HEK293 (cell line): ENCODE data around the gene CREBRF.

ENCODE experiments used
- CTCF ChIA-PET: fragments of 350-600 bp; formaldehyde crosslinking; extraction: SDS; loops from one replicate; lab custom pipeline; 2021; ENCODE audit warnings: antibody characterized with exemption; lab: Yijun Ruan, JAX
- POLR2A ChIA-PET: fragments of 300-600 bp; formaldehyde crosslinking; extraction: SDS; loops from one replicate; lab custom pipeline; 2020; ENCODE audit warnings: antibody characterized with exemption, inconsistent platforms; lab: Yijun Ruan, JAX
- H3K27ac ChIP-seq: fragments of 200-500 bp; sonication (Bioruptor generic); 2 replicates; pipeline ENCODE4 v1.5.1; 2014; ENCODE audit warnings: low read depth, low read length, control low read depth, inconsistent platforms; ENCODE audit errors: extremely low read depth
- H3K36me3 ChIP-seq, 2 experiments: fragments of 200-500 bp in 1 of 2; sonication (Bioruptor generic) in 1 of 2; 1 replicate in 1 of 2; 2 replicates in 1 of 2; pipeline ENCODE4 v1.5.1; 2014 to 2017; ENCODE audit warnings: inconsistent platforms in 2 of 2, low read length in 2 of 2; ENCODE audit not compliant: control insufficient read depth in 2 of 2, insufficient read depth in 1 of 2
- H3K4me1 ChIP-seq: fragments of 200-500 bp; sonication (Bioruptor generic); 2 replicates; pipeline ENCODE4 v1.5.1; 2014; ENCODE audit warnings: mild to moderate bottlenecking, low read length, inconsistent platforms; ENCODE audit not compliant: control insufficient read depth, insufficient read depth
- H3K4me3 ChIP-seq: 2 replicates; pipeline ENCODE4 v1.5.1; 2011; ENCODE audit warnings: low read depth, mild to moderate bottlenecking, control low read depth, low read length, moderate library complexity
- H3K9me3 ChIP-seq: fragments of 200-500 bp; sonication (Bioruptor generic); 2 replicates; pipeline ENCODE4 v1.5.1; 2014; ENCODE audit warnings: low read depth, low read length, inconsistent platforms; ENCODE audit not compliant: control insufficient read depth, insufficient read depth
- KLF16 ChIP-seq: fragments of 450-650 bp; formaldehyde crosslinking; IDR thresholded peaks from 2 replicates; pipeline ENCODE4 v1.5.1; 2017; ENCODE audit warnings: missing biosample characterization, missing genetic modification characterization
- OSR2 ChIP-seq: fragments of 450-650 bp; formaldehyde crosslinking; IDR thresholded peaks from 2 replicates; pipeline ENCODE4 v1.5.1; 2016; ENCODE audit warnings: missing biosample characterization, missing genetic modification characterization
- OVOL3 ChIP-seq: fragments of 450-650 bp; formaldehyde crosslinking; IDR thresholded peaks from 2 replicates; pipeline ENCODE4 v1.5.1; 2016; ENCODE audit warnings: missing biosample characterization, missing genetic modification characterization
- TRIM28 ChIP-seq: IDR thresholded peaks from 2 replicates; pipeline ENCODE4 v1.6.1; 2011; ENCODE audit warnings: low read length, control low read depth, borderline replicate concordance
- YY1 ChIP-seq: fragments of 450-650 bp; formaldehyde crosslinking; IDR thresholded peaks from 2 replicates; pipeline ENCODE4 v1.5.1; 2018; ENCODE audit warnings: missing biosample characterization, missing genetic modification characterization
- ZNF121 ChIP-seq: fragments of 450-650 bp; formaldehyde crosslinking; IDR thresholded peaks from 2 replicates; pipeline ENCODE4 v1.5.1; 2016; ENCODE audit warnings: missing biosample characterization, missing genetic modification characterization
- ZNF133 ChIP-seq: fragments of 450-650 bp; formaldehyde crosslinking; IDR thresholded peaks from 2 replicates; pipeline ENCODE4 v1.5.1; 2016; ENCODE audit warnings: missing biosample characterization, missing genetic modification characterization
- ZNF157 ChIP-seq: fragments of 450-650 bp; formaldehyde crosslinking; IDR thresholded peaks from 2 replicates; pipeline ENCODE4 v1.5.1; 2016; ENCODE audit warnings: missing biosample characterization, missing genetic modification characterization
- ZNF280C ChIP-seq: fragments of 450-650 bp; formaldehyde crosslinking; IDR thresholded peaks from 2 replicates; pipeline ENCODE4 v1.5.1; 2016; ENCODE audit warnings: missing biosample characterization, missing genetic modification characterization
- ZNF37A ChIP-seq: fragments of 450-650 bp; IDR thresholded peaks from 2 replicates; pipeline ENCODE4 v1.5.1; 2018; ENCODE audit warnings: missing biosample characterization, missing genetic modification characterization
- ZNF555 ChIP-seq: fragments of 450-650 bp; formaldehyde crosslinking; conservative IDR thresholded peaks from 2 replicates; pipeline ENCODE4 v1.5.1; 2017; ENCODE audit warnings: missing biosample characterization, mild to moderate bottlenecking, missing genetic modification characterization, inconsistent platforms
- ZNF560 ChIP-seq: fragments of 450-650 bp; formaldehyde crosslinking; IDR thresholded peaks from 2 replicates; pipeline ENCODE4 v1.5.1; 2017; ENCODE audit warnings: missing biosample characterization, missing genetic modification characterization, borderline replicate concordance
- ZNF624 ChIP-seq: fragments of 450-650 bp; formaldehyde crosslinking; IDR thresholded peaks from 2 replicates; pipeline ENCODE4 v1.5.1; 2017; ENCODE audit warnings: missing biosample characterization, missing genetic modification characterization
- ZNF670 ChIP-seq: fragments of 450-650 bp; formaldehyde crosslinking; IDR thresholded peaks from 2 replicates; pipeline ENCODE4 v1.5.1; 2016; ENCODE audit warnings: missing biosample characterization, missing genetic modification characterization, low read depth
- ZNF785 ChIP-seq: fragments of 450-650 bp; formaldehyde crosslinking; IDR thresholded peaks from 2 replicates; pipeline ENCODE4 v1.5.1; 2016; ENCODE audit warnings: missing biosample characterization, missing genetic modification characterization
- ZNF791 ChIP-seq: fragments of 450-650 bp; formaldehyde crosslinking; IDR thresholded peaks from 2 replicates; pipeline ENCODE4 v1.5.1; 2016; ENCODE audit warnings: missing biosample characterization, missing genetic modification characterization
- ZSCAN23 ChIP-seq: fragments of 450-650 bp; formaldehyde crosslinking; IDR thresholded peaks from 2 replicates; pipeline ENCODE4 v1.5.1; 2016; ENCODE audit warnings: missing biosample characterization, missing genetic modification characterization
- TF ChIP-seq, protein P1 (sequence below): fragments of 450-650 bp; formaldehyde crosslinking; IDR thresholded peaks from 2 replicates; pipeline ENCODE4 v1.5.1; 2016; ENCODE audit warnings: missing biosample characterization, missing genetic modification characterization
- TF ChIP-seq, protein P2 (sequence below): fragments of 450-650 bp; formaldehyde crosslinking; IDR thresholded peaks from 2 replicates; pipeline ENCODE4 v1.5.1; 2016; ENCODE audit warnings: missing biosample characterization, missing genetic modification characterization
- TF ChIP-seq, protein P3 (sequence below): fragments of 450-650 bp; formaldehyde crosslinking; conservative IDR thresholded peaks from 2 replicates; pipeline ENCODE4 v1.5.1; 2016; ENCODE audit warnings: low read depth, missing biosample characterization, missing genetic modification characterization
- TF ChIP-seq, protein P4 (sequence below): fragments of 450-650 bp; formaldehyde crosslinking; IDR thresholded peaks from 2 replicates; pipeline ENCODE4 v1.5.1; 2016; ENCODE audit warnings: missing biosample characterization, missing genetic modification characterization

CREBRF gene

DNA sequence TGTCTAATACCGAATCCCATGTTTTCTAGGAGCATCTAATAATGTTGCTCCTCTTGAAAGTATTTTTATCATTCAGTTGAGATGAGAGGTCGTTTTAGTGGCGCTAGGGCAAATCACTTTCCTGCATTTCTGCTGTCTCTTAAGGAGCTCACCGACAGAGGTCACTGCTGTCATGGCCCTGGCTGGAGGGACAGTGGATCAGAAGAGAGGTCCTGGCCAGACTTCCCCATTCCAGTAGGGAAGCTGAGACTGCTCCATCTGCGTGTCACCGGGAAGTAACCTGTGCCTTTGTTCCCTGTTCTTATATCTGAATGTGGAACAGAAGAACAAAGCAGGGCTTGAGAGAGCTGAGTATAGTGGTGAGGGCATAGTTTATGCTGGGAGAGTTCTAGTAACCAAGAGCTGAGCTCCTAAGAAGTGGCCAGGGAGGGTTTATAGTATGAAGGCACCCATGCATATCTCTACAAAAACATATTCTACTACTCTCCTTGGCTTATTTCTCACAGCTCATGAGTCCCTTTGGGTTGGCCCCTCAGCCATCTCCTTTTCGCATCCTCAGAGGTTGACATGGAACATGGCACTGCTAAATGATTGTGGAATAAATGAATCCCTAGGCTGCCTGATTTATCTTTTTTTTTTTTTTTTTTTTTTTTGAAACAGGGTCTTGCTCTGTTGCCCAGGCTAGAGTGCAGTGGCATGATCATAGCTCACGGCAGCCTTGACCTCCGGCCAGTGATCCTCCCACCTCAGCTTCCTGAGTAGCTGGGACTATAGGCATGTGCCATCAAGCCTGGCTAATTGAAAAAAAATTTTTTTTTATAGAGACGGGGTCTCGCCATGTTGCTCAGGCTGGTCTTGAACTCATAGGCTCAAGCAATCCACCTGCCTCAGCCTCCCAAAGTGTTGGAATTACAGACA, 45.3 kb upstream of the CREBRF start:
- Histone ChIP-seq H3K4me3 (no peak overlapping the region), H3K27ac (no peak overlapping the region), H3K4me1 (no peaks in the 10 kb centered on the region; the same call in 1 of the 2 replicates), H3K9me3 (no peaks in the 10 kb centered on the region), H3K36me3 (peaks cover 0 to 3% of the 10 kb centered on the region in 2 experiments; a peak in 1 of 3 replicates)
- CTCF ChIA-PET = interaction anchor here (0.6 to 0.9 kb wide), 5 partner anchors 25 to 951 kb away, joined by 3 to 7 read pairs (median 3); partner anchors contain the start of gene BNIP1
- POLR2A ChIA-PET = interaction anchor here (0.6 to 0.7 kb wide), 2 partner anchors 16 to 49 kb away, joined by 3 to 8 read pairs; no protein-coding TSS in a partner anchor
- TF ChIP-seq, protein P1, sequence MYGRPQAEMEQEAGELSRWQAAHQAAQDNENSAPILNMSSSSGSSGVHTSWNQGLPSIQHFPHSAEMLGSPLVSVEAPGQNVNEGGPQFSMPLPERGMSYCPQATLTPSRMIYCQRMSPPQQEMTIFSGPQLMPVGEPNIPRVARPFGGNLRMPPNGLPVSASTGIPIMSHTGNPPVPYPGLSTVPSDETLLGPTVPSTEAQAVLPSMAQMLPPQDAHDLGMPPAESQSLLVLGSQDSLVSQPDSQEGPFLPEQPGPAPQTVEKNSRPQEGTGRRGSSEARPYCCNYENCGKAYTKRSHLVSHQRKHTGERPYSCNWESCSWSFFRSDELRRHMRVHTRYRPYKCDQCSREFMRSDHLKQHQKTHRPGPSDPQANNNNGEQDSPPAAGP = no peak
- no peak for TF ChIP-seq ZNF791 (tag by site-specific recombination)
- TF ChIP-seq ZNF121 (tag by site-specific recombination) = peak; percentile 49; the same call in 1 of the 2 replicates
- TF ChIP-seq, protein P2, sequence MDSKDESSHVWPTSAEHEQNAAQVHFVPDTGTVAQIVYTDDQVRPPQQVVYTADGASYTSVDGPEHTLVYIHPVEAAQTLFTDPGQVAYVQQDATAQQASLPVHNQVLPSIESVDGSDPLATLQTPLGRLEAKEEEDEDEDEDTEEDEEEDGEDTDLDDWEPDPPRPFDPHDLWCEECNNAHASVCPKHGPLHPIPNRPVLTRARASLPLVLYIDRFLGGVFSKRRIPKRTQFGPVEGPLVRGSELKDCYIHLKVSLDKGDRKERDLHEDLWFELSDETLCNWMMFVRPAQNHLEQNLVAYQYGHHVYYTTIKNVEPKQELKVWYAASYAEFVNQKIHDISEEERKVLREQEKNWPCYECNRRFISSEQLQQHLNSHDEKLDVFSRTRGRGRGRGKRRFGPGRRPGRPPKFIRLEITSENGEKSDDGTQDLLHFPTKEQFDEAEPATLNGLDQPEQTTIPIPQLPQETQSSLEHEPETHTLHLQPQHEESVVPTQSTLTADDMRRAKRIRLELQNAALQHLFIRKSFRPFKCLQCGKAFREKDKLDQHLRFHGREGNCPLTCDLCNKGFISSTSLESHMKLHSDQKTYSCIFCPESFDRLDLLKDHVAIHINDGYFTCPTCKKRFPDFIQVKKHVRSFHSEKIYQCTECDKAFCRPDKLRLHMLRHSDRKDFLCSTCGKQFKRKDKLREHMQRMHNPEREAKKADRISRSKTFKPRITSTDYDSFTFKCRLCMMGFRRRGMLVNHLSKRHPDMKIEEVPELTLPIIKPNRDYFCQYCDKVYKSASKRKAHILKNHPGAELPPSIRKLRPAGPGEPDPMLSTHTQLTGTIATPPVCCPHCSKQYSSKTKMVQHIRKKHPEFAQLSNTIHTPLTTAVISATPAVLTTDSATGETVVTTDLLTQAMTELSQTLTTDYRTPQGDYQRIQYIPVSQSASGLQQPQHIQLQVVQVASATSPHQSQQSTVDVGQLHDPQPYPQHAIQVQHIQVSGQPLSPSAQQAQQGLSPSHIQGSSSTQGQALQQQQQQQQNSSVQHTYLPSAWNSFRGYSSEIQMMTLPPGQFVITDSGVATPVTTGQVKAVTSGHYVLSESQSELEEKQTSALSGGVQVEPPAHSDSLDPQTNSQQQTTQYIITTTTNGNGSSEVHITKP (tag by site-specific recombination) = 0 out of 2 replicates have a peak, but pooled peaks have one; percentile 17

GRCh38 chr5:173011566-173011965, 44.6 kb upstream of the CREBRF start:
- H3K9me3 ChIP-seq = no peaks in the 10 kb centered on the region
- peaks cover 0 to 3% of the 10 kb centered on the region in 2 experiments; a peak in 1 of 3 replicates for H3K36me3 ChIP-seq
- H3K4me1 ChIP-seq = peaks cover 6% of the 10 kb centered on the region
- no peak overlapping the region for H3K27ac ChIP-seq
- H3K4me3 ChIP-seq = no peak overlapping the region
- POLR2A ChIA-PET = interaction anchor here (0.6 kb wide), 2 partner anchors 45 to 48 kb away, joined by 3 to 8 read pairs; no protein-coding TSS in a partner anchor
- TF ChIP-seq ZNF785 (tag by site-specific recombination) (no peak), ZNF560 (tag by site-specific recombination) (no peak), ZNF157 (tag by site-specific recombination) (no peak), ZNF670 (tag by site-specific recombination) (no peak), OVOL3 (tag by site-specific recombination) (no peak), YY1 (tag by site-specific recombination) (no peak), TRIM28 (no peak), KLF16 (tag by site-specific recombination) (no peak), OSR2 (tag by site-specific recombination) (no peak), ZSCAN23 (tag by site-specific recombination) (no peak), ZNF555 (tag by site-specific recombination) (no peak), ZNF280C (no peak), ZNF133 (tag by site-specific recombination) (no peak), ZNF37A (no peak), ZNF624 (tag by site-specific recombination) (no peak)
- TF ChIP-seq, protein P3, sequence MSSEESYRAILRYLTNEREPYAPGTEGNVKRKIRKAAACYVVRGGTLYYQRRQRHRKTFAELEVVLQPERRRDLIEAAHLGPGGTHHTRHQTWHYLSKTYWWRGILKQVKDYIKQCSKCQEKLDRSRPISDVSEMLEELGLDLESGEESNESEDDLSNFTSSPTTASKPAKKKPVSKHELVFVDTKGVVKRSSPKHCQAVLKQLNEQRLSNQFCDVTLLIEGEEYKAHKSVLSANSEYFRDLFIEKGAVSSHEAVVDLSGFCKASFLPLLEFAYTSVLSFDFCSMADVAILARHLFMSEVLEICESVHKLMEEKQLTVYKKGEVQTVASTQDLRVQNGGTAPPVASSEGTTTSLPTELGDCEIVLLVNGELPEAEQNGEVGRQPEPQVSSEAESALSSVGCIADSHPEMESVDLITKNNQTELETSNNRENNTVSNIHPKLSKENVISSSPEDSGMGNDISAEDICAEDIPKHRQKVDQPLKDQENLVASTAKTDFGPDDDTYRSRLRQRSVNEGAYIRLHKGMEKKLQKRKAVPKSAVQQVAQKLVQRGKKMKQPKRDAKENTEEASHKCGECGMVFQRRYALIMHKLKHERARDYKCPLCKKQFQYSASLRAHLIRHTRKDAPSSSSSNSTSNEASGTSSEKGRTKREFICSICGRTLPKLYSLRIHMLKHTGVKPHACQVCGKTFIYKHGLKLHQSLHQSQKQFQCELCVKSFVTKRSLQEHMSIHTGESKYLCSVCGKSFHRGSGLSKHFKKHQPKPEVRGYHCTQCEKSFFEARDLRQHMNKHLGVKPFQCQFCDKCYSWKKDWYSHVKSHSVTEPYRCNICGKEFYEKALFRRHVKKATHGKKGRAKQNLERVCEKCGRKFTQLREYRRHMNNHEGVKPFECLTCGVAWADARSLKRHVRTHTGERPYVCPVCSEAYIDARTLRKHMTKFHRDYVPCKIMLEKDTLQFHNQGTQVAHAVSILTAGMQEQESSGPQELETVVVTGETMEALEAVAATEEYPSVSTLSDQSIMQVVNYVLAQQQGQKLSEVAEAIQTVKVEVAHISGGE = no peak
- TF ChIP-seq, protein P4, sequence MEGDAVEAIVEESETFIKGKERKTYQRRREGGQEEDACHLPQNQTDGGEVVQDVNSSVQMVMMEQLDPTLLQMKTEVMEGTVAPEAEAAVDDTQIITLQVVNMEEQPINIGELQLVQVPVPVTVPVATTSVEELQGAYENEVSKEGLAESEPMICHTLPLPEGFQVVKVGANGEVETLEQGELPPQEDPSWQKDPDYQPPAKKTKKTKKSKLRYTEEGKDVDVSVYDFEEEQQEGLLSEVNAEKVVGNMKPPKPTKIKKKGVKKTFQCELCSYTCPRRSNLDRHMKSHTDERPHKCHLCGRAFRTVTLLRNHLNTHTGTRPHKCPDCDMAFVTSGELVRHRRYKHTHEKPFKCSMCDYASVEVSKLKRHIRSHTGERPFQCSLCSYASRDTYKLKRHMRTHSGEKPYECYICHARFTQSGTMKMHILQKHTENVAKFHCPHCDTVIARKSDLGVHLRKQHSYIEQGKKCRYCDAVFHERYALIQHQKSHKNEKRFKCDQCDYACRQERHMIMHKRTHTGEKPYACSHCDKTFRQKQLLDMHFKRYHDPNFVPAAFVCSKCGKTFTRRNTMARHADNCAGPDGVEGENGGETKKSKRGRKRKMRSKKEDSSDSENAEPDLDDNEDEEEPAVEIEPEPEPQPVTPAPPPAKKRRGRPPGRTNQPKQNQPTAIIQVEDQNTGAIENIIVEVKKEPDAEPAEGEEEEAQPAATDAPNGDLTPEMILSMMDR = no peak
- CTCF ChIA-PET = interaction anchor here (0.6 kb wide), 1 partner anchor 154 kb away, joined by 7 read pairs; no protein-coding TSS in a partner anchor
